Sciatic nerve (tissue), 1 donor: ENCODE results near the gene CTNNA2. TPM values are rescaled to one million over a fixed set of nuclear protein-coding genes. Genes with fewer than 3 reads are reported as not detected.

ENCODE experiments used
- microRNA-seq: library from miRNA; unstranded; fragments of <30 nt; microRNA quantifications from one replicate; pipeline ENCODE4 v1.2.0, GENCODE V29; 2020
- total RNA-seq: library from RNA; stranded (reverse); fragmentation: NEBNext Ultra II Directional; extraction: Animal tissue kit (Norgen Biotek cat#: 25700); gene quantifications from one replicate; pipeline ENCODE4 v1.2.1, GENCODE V29; 2021
- donor health status: DM: no; HTN: no; CAD: no.

The CTNNA2 gene
- total RNA-seq, 1 donor from 2014 or later, result 5.4 TPM

Small RNAs within 50 kb of the gene (microRNA-seq; reads per million reads assigned to microRNA genes)
- gene MIR4264 (not detected), gene MIR8080 (not detected)
